HG03097 (cell line): Measurements from ENCODE around the gene CIB2.

Experiments
- ATAC-seq: cut with Tn5 transposase; IDR thresholded peaks from one replicate; pipeline ENCODE4 v1.9.1; 2021; ENCODE audit not compliant: unreplicated experiment, low FRiP score

The CIB2 gene

DNA sequence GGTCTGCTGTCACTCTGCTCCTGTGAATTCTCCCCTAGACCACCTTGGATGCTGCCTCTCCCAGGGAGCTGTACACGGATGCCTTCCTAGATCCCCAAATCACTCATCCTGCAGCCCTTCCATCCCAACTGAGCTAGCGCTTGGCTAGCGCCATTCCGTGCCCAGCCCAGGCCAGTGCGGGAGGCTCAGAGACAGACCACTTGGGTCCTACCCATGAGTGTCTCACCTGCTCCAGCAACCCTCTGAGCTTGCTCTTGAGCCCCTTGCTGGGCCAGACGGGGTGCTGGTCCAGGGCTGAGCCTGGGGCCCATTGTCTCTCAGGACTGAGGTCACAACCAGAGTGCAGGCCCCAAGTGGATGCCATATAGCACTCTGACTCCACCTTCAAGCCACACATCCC is 21.1 kb downstream of the CIB2 start:
- no peak for ATAC-seq

DNA sequence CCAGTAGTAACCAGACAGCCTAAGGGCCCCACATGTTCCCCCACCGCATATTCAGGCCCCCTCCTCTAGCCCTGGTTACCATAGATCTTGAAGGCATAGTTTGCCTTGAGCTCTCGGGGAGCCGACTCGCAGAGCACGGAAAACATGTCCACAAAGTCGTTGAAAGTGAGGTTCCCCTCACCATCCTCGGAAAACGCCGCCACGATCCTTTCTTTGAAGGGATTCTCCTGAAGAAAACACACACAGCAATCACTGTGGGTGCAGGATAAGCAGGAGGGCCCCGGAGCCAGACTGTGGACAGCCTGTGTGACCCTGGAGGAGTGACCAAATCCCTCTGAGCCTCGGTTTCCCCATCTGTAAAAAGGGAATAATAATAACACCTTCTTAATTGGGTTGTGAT is 22.1 kb downstream of the CIB2 start:
- ATAC-seq, result no peak

DNA sequence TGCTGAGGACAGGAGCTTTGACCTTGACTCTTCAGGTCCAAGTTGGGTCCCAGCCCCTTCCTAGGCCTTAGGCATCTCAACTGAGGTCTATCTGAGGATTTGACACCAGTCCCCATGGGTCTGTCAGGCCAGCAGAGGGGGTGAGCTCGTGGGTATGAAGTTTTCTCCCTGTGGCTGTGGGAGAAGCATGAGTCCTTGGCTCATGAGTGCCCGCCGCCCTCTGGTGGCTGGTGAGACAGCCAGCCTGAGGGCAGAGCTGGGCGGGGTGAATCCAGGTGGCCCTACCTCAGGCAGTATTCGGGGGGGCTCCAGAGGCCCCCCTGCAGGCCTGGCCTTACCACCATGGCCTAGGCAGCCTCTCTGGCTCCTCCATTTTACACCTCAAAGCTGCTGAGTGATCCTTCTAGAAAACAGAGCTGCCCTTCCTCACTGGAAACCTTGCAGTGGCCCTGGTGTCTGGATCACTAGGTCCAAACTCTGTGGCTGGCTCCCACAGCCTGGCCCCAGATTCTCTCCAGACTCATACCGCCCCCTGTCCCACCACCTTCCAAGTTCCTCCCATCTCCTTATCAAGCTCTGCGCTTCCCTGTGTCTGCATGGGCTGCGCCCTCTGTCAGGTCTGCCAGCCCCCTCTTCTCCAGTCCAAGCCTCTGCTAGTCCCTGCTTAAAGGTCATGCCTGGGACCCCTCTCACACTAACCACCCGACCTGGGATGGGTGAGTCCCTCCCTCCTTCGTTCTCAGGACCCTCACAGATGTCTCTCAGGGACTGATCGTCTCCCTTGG is 22.8 kb downstream of the CIB2 start:
- ATAC-seq, result no peak

DNA sequence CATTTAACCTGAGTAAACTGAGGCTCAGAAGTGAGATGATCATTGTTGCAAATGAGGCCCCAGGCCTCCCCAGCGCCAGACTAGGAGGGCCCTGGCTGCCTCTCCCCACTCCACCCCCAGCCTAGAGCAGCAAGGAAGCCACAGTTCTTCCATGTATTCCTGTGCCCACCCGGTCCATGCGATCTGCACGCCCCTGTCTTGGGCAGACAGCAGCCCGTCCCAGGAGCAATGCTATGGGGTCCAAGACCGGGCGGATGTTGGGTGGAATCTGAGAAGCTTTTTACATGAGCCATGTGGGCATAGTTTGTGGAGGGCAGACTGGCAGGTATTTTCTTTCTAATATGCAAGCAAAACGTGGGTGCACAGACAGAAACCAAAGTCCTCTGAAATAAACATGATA is 23.8 kb downstream of the CIB2 start:
- ATAC-seq, result no peak

DNA sequence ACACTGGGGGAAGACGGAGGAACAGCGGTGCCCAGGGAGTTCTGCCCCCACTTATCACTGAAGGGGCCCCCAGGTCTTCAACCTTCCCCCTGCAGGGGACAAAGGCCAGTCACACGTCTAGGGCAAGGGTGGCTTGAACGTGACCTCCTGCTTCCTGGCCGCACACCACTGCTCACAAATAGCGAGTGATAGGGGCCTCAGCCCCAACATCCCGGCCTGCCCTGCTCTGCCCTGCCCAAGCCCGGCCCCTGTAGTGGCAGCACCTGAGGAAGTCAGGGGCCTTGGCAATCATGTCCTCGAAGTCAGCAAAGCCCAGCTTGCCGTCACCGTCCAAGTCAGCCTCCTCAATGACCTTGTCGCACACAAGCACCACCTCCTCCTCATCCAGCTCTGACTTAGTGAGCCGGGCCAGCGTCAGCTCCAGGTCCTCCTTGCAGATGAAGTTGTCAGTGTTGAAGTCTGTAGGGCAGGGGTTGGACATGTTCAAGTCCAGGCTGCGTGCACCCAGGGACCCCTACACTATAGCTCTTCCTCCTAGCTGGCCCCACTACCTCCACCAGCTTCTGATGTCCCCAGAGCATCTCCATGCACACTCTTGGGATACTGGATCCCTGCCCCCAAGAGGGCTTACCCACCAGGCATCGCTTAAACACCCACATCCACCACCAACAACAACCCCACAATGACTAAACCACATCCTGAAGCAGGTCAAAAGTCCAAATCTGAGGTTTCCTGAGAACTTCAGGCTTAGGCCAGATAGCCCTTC is 25.6 kb downstream of the CIB2 start:
- no peak for ATAC-seq

DNA sequence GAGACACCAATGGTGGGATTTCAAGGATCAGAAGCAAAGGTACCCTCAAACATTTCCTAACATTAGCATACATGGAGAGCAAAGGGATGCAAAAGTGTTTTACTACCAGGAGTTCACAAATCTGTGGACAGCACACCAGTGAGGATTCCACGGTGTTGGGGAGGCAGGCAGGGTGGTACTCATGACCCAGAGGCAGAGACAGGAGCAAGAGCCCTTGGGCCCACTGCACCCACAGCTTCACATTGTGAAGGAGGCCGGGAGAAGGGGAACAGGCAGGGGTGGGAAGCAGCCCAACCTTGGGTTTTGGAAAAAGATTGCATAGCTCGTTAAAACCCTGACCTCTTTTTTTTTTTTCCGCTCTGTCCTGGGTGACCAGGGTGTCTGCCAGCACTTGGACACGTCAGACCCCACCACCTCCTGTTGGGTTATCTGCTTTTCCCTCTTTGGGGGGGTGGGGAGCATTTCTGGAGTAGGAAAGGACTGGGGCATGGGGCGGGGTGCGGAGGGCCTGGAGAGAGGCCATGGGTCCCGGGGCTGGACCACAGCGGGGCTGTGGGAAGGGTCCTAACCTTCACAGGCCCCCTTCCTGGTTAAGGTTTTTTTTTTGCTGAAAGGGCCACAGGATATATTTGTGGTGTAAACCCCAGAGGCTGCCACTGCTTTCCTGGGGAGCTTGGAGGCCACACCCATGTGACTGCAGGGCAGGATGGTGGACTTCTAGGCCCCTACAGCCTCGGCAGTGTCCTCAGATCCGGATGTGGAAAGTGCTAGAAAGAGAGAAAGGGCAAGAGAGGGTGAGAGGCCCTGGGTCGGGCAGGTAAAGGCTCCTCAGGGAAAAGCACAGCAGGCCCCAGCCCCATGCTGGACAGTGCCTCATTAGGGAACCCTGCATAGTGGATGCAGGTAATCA is 26.4 kb downstream of the CIB2 start:
- ATAC-seq, result no peak

DNA sequence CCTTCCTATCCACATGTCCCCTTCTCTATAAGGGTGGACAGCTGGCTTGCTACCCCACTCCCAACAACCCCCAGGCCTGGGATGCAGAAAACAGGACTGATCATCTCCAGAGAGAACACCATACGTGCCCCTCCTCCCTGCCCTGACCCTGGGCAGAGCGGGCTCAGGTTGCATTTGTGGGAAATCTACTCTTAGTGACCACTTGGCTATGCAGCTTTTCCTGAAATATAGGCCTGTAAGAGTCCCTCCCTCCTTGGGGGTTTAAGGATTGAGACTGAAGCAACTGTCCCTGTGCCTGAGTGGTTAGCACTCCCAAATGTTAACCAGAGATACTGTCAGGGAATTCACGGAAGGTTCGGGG is 27.1 kb downstream of the CIB2 start:
- ATAC-seq, result no peak

DNA sequence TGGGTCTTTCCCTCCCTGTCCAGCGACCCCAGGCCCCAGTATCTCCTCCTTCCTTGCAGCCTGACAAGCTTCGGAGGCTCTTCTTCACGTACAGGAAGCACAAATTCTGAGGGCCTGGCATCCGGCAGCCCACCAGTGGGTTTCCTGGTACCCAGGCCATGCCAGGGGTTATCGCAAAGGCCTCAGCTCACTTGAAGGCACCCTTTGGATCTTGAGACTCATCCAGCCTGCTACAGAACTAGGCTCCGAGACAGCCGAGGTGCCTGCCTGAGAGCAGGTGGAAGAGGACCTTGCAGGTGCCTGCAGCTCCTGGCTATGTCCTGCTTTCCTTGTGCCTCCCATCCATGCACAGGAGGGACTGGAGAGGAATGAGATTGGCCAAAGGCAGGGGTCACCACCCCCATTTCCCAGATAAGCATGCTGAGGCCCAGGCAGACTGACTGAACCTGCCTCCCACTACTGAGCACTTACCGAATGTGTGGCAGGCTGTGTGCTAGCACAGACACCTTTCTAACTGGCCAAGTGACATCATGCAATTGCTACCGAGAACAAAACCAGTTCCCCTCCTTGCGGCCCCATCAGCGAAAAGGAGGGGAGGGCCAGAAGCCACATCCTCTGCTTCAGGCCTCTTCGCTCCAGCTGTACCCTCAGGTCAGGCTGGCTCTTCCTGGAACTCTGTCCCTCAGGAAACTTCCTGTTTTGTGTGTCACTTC is 27.7 kb downstream of the CIB2 start:
- no peak for ATAC-seq

DNA sequence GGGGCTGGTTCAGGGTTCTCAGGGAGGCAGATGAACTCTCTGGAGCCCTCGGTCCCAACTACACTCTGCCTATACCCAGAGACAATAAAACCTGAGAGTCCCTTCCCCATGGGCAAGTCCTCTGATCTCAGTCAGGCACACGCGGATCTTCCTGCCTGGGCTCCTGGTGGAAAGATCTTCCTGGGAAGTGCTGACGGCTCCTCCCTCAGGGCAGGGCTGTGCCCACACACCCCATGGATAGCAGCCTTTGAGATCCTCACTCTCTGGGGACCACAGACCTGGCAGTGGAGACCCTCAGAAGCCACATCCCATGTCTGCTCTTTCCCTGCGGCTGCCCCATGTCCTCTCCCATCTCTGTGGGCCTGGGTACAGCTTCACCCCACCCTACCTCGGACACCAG is 28.5 kb downstream of the CIB2 start:
- no peak for ATAC-seq

DNA sequence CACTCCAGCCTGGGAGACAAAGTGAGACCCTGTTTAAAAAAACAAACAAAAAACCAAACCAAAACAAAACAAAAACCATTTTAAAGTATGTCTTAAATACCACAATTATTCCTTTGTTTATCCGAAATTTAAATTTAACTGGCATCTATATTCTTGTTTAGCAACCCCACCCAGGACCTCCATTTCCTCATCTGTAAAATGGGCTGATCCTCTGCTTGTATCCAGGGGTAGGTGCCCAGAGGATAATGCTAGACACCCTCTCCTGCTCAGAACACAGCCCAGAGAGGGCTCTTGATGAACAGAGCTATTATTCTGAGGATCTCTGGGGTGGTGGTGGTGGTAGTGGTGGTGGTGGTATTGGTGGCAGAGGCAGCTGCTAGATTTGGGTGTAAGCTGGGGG is 29.0 kb downstream of the CIB2 start:
- no peak for ATAC-seq

DNA sequence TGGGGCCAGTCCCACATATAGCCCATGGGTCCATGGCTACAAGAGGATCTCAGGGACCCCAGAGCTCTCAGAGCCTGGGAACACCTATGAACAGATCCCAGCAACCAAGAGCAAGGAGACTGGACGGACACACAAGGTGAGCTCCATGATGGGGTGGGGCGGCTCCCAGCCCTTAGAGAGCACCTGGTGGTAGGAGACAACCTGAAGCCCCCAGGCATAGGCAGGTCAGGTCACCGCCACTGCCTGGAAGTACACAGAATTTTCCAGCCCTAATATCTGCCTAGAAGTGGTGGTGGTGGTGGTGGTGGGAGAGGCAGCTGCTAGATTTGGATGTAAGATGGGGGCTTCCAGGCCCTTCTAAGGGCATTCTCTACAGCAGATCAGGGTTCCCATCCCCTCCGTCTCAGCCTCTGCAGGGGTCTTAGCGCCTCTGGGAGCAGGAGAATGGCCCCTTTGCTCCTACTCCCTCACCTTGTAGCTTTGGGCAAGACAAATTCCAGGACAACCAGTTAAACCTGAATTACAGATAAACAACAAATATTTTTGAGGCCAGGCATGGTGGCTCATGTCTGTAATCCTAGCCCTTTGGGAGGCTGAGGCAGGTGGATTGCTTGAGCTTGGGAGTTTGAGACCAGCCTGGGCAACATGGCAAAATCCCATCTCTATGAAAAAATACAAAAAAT is 29.7 kb downstream of the CIB2 start:
- no peak for ATAC-seq

DNA sequence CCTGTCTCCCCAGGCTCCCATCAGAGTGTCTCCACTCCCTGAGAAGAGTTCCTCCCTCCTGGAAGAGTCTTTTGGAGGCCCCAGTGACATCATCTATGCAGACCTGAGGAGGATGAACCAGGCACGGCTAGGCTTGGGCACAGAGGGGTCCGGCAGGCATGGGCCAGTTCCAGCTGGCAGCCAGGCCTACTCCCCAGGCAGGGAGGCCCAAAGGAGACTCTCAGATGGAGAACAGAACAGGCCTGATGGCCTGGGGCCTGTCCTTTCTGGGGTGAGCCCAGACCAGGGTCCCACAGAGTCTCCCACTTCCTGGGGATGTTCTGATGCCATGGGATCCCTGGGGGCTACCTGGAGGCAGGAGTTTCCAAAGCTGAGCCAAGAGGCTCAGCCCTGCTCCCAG is 30.4 kb downstream of the CIB2 start:
- ATAC-seq, result no peak

DNA sequence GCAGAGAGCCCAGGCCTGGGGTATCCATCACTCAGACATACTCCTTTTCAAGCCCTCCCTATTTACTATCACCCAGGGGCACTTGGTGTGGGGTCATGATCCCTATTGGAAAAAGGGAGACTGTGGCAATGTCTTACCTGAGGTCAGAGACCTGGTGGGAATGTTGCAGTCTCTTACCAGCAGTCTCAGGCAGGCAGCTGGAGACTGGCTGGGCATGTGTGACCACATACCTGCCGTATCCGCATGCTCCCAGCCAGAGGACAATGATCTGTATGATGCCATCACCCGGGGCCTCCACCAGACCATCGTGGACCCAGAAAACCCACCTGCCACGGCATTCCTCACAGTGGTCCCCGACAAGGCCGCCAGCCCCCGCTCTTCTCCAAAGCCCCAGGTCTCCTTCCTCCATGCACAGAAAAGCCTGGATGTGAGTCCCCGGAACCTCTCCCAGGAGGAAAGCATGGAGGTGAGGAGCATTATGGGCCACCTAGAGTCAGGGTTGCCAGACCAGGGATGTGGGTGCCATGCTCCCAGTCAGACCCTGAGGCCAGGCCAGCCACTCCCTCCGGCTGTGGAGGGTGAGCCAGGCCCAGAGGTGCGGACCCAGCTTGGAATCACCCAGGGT is 33.0 kb downstream of the CIB2 start:
- ATAC-seq, result no peak

DNA sequence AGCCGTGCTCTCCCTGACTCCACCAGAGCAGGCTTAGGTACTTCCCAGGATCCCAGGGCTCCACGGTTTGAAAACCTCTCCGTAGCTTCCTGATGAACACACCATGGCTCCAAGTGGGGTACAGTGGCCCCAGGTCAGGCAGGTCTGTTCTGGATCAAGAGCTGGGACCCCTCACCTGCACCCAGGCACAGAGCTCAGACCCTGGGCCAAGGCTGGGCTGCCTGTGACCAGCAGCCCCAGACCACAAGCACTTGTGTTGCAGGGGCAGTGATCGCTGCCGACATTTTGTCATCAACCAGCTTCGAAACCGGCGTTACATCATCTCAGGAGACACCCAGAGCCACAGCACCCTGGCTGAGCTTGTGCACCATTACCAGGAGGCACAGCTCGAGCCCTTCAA is 33.6 kb downstream of the CIB2 start:
- ATAC-seq, result no peak

DNA sequence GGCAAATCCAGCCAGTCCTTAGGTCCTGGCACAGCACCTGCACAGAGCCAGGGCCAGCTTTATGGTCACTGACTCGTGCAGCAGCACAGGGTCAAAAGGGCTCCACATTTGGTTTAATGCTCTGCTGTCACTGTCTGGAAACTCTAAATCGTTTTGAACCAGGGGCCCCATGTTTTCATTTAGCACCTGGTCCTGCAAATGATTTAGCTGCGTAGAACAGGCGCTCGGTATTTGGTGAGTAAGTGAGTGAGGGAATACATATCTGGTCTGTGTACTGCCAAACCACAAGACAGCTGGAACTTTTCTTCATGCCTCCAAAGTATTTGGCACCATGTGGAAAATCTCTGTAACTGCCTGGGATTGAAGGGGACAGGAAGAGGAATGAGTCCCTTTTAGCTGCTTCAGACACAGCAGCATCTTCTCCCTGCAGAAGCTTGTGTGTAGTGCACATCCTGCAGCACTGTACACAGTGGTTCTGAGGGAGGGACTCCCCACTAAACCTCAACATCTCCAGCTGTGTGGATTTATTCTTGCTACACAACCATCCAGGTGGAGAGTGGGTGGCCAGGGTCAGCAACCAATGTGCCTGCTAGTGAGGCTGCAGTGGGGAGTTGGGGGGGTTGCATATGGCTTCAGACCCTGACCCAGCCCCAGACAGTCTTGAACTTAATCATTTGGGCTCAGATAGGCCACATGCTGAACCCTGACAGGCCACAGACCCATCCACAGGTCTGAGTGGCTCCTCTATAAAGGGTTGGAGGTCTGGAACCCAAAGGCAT is 37.8 kb downstream of the CIB2 start:
- no peak for ATAC-seq

DNA sequence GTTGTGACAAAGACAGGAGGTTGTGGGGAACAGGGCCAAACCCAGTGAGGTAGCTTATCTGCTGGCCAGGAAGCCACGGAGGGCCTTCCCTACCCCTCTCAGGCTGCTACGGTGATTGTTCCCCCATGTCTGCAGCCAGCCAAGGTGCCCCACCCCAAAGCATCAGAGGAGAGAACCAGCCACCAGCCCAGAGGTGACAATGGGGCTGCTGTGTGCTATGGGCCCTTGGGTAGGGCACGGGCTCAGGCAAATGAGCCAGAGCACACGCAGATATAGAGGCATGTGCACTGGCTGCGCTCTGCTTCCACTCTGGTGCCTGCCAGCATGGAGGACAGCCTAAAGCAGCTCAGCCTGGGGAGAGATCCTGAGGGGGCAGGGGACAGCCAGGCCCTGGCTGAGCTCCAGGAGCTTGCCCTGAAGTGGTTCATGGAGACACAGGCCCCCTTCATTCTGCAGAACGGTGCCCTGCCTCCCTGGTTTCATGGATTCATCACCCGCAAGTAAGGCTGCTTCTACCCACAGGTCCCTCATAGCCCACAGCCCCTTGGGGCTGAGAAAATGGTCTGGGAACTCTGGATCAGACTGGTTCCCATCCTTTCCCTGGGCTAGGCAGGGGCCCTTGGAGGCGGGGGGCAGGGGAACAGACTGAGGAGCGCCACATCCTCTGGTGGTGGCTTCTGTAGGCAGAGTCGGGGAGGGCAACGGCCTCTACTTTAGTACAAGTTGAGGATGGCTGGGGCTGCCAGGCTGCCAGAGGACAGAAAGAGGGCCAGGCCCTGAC is 38.8 kb downstream of the CIB2 start, which contains the start of gene SH2D7:
Gene SH2D7, plus strand, starts transcription at position 301 of the 781 bp plus-strand sequence. Its CDS starts 24 bp downstream, at position 325.
- no peak for ATAC-seq

DNA sequence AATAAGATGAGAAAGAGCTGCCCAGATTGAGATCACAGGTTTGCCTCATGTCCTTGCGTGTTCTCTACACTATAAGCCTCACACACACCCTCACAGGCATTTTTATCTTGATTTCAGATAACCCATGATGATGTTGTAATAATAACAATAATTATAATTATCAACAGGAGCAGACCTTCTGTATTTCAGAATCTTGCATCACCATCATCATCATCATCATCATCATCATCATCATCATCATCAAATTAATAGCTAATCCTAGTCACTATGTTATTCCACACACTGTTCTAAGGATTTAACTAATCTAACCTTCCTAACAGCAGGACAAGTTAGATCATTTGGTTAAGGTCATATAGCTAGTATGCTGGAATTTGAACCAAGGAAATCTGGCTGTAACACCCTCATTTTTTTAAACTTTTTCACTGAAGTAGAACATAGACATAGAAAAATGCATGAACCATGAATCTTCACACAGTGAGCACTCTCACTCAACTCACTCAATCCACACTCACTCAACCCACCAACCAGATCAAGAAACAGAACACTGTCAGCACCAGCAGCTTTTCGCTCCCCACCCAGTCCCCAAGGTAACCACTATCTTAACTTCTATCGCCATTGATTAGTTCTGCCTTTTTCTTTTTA is 40.7 kb downstream of the CIB2 start:
- ATAC-seq, result no peak

DNA sequence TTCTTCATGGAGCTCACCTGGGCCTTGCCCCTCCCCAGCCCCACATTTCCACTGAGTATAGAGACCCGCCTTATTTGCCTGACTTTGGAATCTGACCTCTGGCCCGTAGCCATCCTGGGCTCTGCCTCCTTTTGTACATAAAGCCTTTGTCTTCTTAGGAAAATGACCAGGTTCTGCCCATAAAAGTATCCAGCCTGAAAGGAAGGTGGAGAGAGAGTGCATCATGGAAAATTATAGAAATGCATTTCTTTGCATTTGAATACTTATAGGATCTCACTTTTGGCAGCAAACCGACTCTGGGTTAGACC is 42.5 kb downstream of the CIB2 start:
- no peak for ATAC-seq
